ENCODE data around the gene CNIH2. TPM values are rescaled to one million over a fixed set of nuclear protein-coding genes. Genes with fewer than 3 reads are reported as not detected.

Gene CNIH2
- total and polyA plus RNA-seq, 2 experiments from 2014 or later = 4.3 to 9.2 TPM

DNA sequence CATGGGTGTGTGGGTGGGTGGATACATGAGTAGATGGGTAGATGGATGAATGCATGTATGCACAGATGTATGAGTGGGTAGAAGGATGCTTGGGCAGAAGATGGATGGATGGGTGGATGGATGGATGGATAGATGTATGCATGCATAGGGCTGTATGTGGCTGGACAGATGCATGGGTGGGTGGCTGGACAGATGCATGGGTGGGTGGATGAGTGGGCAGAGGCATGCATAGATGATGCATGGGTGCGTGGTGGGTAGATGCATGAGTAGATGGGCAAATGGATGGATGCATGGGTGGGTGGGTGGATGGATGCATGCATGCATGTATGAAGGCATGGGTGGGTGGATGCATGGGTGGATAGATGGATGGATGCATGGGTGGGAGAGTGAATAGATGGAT is 45.7 kb downstream of the CNIH2 start (continued):
- TF ChIP-seq, protein P1, sequence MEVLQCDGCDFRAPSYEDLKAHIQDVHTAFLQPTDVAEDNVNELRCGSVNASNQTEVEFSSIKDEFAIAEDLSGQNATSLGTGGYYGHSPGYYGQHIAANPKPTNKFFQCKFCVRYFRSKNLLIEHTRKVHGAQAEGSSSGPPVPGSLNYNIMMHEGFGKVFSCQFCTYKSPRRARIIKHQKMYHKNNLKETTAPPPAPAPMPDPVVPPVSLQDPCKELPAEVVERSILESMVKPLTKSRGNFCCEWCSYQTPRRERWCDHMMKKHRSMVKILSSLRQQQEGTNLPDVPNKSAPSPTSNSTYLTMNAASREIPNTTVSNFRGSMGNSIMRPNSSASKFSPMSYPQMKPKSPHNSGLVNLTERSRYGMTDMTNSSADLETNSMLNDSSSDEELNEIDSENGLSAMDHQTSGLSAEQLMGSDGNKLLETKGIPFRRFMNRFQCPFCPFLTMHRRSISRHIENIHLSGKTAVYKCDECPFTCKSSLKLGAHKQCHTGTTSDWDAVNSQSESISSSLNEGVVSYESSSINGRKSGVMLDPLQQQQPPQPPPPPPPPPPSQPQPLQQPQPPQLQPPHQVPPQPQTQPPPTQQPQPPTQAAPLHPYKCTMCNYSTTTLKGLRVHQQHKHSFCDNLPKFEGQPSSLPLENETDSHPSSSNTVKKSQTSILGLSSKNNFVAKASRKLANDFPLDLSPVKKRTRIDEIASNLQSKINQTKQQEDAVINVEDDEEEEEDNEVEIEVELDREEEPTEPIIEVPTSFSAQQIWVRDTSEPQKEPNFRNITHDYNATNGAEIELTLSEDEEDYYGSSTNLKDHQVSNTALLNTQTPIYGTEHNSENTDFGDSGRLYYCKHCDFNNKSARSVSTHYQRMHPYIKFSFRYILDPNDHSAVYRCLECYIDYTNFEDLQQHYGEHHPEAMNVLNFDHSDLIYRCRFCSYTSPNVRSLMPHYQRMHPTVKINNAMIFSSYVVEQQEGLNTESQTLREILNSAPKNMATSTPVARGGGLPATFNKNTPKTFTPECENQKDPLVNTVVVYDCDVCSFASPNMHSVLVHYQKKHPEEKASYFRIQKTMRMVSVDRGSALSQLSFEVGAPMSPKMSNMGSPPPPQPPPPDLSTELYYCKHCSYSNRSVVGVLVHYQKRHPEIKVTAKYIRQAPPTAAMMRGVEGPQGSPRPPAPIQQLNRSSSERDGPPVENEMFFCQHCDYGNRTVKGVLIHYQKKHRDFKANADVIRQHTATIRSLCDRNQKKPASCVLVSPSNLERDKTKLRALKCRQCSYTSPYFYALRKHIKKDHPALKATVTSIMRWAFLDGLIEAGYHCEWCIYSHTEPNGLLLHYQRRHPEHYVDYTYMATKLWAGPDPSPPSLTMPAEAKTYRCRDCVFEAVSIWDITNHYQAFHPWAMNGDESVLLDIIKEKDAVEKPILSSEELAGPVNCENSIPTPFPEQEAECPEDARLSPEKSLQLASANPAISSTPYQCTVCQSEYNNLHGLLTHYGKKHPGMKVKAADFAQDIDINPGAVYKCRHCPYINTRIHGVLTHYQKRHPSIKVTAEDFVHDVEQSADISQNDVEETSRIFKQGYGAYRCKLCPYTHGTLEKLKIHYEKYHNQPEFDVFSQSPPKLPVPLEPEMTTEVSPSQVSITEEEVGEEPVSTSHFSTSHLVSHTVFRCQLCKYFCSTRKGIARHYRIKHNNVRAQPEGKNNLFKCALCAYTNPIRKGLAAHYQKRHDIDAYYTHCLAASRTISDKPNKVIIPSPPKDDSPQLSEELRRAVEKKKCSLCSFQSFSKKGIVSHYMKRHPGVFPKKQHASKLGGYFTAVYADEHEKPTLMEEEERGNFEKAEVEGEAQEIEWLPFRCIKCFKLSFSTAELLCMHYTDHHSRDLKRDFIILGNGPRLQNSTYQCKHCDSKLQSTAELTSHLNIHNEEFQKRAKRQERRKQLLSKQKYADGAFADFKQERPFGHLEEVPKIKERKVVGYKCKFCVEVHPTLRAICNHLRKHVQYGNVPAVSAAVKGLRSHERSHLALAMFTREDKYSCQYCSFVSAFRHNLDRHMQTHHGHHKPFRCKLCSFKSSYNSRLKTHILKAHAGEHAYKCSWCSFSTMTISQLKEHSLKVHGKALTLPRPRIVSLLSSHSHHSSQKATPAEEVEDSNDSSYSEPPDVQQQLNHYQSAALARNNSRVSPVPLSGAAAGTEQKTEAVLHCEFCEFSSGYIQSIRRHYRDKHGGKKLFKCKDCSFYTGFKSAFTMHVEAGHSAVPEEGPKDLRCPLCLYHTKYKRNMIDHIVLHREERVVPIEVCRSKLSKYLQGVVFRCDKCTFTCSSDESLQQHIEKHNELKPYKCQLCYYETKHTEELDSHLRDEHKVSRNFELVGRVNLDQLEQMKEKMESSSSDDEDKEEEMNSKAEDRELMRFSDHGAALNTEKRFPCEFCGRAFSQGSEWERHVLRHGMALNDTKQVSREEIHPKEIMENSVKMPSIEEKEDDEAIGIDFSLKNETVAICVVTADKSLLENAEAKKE (CRISPR knock-in tag; IDR thresholded peaks at IDR 0.05) = no peak
- TF ChIP-seq STAT1 (IDR thresholded peaks at IDR 0.05; ENCODE audit: unreplicated experiment) (no peak), CREB1 (CRISPR knock-in tag; IDR thresholded peaks at IDR 0.05; ENCODE audit: low read depth) (no peak), ZNF331 (CRISPR knock-in tag; IDR thresholded peaks at IDR 0.05; ENCODE audit: low read depth) (no peak), EZH2phosphoT487 (IDR thresholded peaks at IDR 0.05; ENCODE audit: unreplicated experiment) (no peak), ZNF114 (CRISPR knock-in tag; IDR thresholded peaks at IDR 0.05) (no peak)
- TF ChIP-seq, protein P2, sequence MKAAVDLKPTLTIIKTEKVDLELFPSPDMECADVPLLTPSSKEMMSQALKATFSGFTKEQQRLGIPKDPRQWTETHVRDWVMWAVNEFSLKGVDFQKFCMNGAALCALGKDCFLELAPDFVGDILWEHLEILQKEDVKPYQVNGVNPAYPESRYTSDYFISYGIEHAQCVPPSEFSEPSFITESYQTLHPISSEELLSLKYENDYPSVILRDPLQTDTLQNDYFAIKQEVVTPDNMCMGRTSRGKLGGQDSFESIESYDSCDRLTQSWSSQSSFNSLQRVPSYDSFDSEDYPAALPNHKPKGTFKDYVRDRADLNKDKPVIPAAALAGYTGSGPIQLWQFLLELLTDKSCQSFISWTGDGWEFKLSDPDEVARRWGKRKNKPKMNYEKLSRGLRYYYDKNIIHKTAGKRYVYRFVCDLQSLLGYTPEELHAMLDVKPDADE (IDR thresholded peaks at IDR 0.05) = no peak

DNA sequence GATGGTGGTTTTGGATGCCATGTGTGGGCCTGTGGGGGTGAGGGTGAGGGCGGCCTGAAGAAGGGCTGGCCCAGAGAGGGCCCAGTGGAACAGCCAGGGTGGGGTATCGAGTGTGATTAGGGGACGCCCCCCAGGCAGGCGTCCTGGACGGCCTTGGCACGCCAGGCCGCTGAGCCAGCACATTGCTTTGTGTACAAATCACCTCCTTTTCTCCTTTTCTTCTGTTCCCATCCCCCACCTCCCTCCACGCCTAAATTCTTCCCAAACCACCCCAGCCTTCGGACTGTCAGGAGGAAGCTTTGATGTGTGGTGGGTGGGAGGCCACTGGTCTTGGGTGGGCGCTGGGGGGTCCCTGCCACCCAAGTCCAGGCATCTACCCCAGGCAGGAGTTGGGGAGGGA is 46.7 kb downstream of the CNIH2 start:
- Mint-ChIP-seq H3K4me1 (peaks cover 21% of the 10 kb centered on the region), H3K27ac (no peak overlapping the region), H3K27me3 (ENCODE audit: insufficient read depth, low read depth, poor library complexity) (peaks cover 25% of the 10 kb centered on the region), H3K36me3 (ENCODE audit: low read depth) (peaks cover 6% of the 10 kb centered on the region), H3K9me3 (peaks cover 8% of the 10 kb centered on the region; the same call in 2 of the 3 replicates), H3K4me3 (no peak overlapping the region)
- DNase-seq (ENCODE audit: low spot score) (no peak), ATAC-seq (no peak)
- no peaks in the 10 kb centered on the region for H3K79me2 ChIP-seq (replicated peaks; ENCODE audit: insufficient read depth)
- H3K36me3 ChIP-seq (ENCODE audit: insufficient read depth) = no peaks in the 10 kb centered on the region
- H4K20me1 ChIP-seq (replicated peaks; ENCODE audit: insufficient read depth) = no peaks in the 10 kb centered on the region
- H3K27me3 ChIP-seq (ENCODE audit: insufficient read depth) = no peaks in the 10 kb centered on the region
- H3K9me2 ChIP-seq (ENCODE audit: insufficient read depth) = no peaks in the 10 kb centered on the region
- no peaks in the 10 kb centered on the region for H3F3A ChIP-seq (replicated peaks; ENCODE audit: low read depth)
- H3K4me2 ChIP-seq = no peak overlapping the region
- H3K4me3 ChIP-seq = no peak overlapping the region
- no peak overlapping the region for H2AFZ ChIP-seq
- no peak overlapping the region for H3K27ac ChIP-seq (ENCODE audit: low read depth)
- peaks cover 5% of the 10 kb centered on the region; the same call in 1 of the 2 replicates for H3K4me1 ChIP-seq (ENCODE audit: insufficient read depth)
- no peak for TF ChIP-seq EZH2 (IDR thresholded peaks at IDR 0.05; ENCODE audit: low read depth, unreplicated experiment)
- no peak for TF ChIP-seq JUNB (IDR thresholded peaks at IDR 0.05; ENCODE audit: unreplicated experiment)
- TF ChIP-seq, protein P2 (IDR thresholded peaks at IDR 0.05) = no peak

Data from GM23338 (cell line).